Loucy (cell line): ENCODE data around the gene ACRBP.

Experiments
- CTCF ChIP-seq: fragments of 200-600 bp; sonication (generic); conservative IDR thresholded peaks from 2 replicates; pipeline ENCODE4 v1.5.1; 2014; ENCODE audit warnings: mild to moderate bottlenecking, antibody characterized with exemption, low read length
- EZH2phosphoT487 ChIP-seq: fragments of 200-600 bp; IDR thresholded peaks from 2 replicates; pipeline ENCODE4 v1.6.1; 2018; ENCODE audit warnings: antibody characterized with exemption, mild to moderate bottlenecking, moderate library complexity, borderline replicate concordance

GRCh38 chr12:6688999-6689882, 42.0 kb upstream of the ACRBP start, which contains the start of gene ZNF384:
- TF ChIP-seq CTCF: no peak
- no peak for TF ChIP-seq EZH2phosphoT487
